A549 (cell line): ENCODE results near the gene EML2. TPM values are rescaled to one million over a fixed set of nuclear protein-coding genes. Genes with fewer than 3 reads are reported as not detected.

Experiments used
- ATAC-seq, 2 experiments: fragments of 200-7000 bp in 1 of 2; fragments of >200 bp in 1 of 2; cut with Nextera tagmentation in 1 of 2; cut with Tn5 transposase in 1 of 2; 3 replicates each; pipeline versions ENCODE4 v1.8.0 to v1.9.1; 2018 to 2020; ENCODE audit warnings: mild to moderate bottlenecking in 1 of 2, moderate library complexity in 1 of 2
- CTCF ChIA-PET: fragments of 300-600 bp; sonication (Branson Sonifier 250); formaldehyde crosslinking; extraction: SDS; loops from one replicate; lab custom pipeline; 2021; ENCODE audit warnings: antibody characterized with exemption, inconsistent platforms; lab: Yijun Ruan, JAX
- POLR2A ChIA-PET: fragments of 350-600 bp; formaldehyde crosslinking; extraction: SDS; loops from one replicate; lab custom pipeline; 2021; ENCODE audit warnings: antibody characterized with exemption, inconsistent platforms; lab: Yijun Ruan, JAX
- DNase-seq, 2 experiments: peaks; one replicate each; pipeline versions ENCODE4 v3.0.0 to v3.0.0-alpha.2; 2011 to 2016; ENCODE audit warnings: low read depth in 1 of 2, low spot score in 1 of 2
- FAIRE-seq: peaks from 2 replicates; lab custom pipeline; 2011; peaks lifted over from hg19 to GRCh38; lab: Jason Lieb, UNC
- H3K27ac ChIP-seq, 2 experiments: fragments of >200 bp; sonication (Bioruptor Twin); formaldehyde crosslinking; 3 replicates each; pipeline ENCODE4 v1.5.1; 2016 to 2017
- H3K4me1 ChIP-seq: fragments of >200 bp; sonication (Bioruptor Twin); formaldehyde crosslinking; 3 replicates; pipeline ENCODE4 v1.6.1; 2016
- H3K4me2 ChIP-seq: fragments of >200 bp; sonication (Bioruptor Twin); formaldehyde crosslinking; 3 replicates; pipeline ENCODE4 v1.6.1; 2016
- H3K4me3 ChIP-seq: fragments of >200 bp; sonication (Bioruptor Twin); formaldehyde crosslinking; 3 replicates; pipeline ENCODE4 v1.5.1; 2016
- H3K9me3 ChIP-seq: fragments of >200 bp; sonication (Bioruptor Twin); formaldehyde crosslinking; 3 replicates; pipeline ENCODE4 v1.6.1; 2016
- CBX2 ChIP-seq: fragments of 200-600 bp; sonication (generic); IDR thresholded peaks from 2 replicates; pipeline ENCODE4 v1.6.1; 2016; ENCODE audit warnings: low read depth, mild to moderate bottlenecking, borderline replicate concordance
- CHD4 ChIP-seq: fragments of 200-600 bp; sonication (generic); IDR thresholded peaks from 2 replicates; pipeline ENCODE4 v1.6.1; 2016; ENCODE audit warnings: antibody characterized with exemption, mild to moderate bottlenecking, borderline replicate concordance
- ESRRA ChIP-seq: fragments of 150-350 bp; IDR thresholded peaks from 2 replicates; pipeline ENCODE4 v1.6.1; 2014; ENCODE audit warnings: mild to moderate bottlenecking, low read length, borderline replicate concordance
- FOSB ChIP-seq: fragments of 250-450 bp; sonication (Bioruptor Pico); IDR thresholded peaks from 2 replicates; pipeline ENCODE4 v1.5.0; 2020; ENCODE audit warnings: mild to moderate bottlenecking, moderate library complexity
- FOSL2 ChIP-seq, 2 experiments: fragments of 450-650 bp in 1 of 2; fragments of >200 bp in 1 of 2; sonication (Bioruptor Twin) in 1 of 2; formaldehyde crosslinking; IDR thresholded peaks; 2 replicates each; pipeline versions ENCODE4 v1.5.0 to v1.6.1; 2016 to 2020; ENCODE audit warnings: mild to moderate bottlenecking in 1 of 2, moderate library complexity in 1 of 2
- FOXS1 ChIP-seq: fragments of 250-450 bp; sonication (Bioruptor Pico); IDR thresholded peaks from 2 replicates; pipeline ENCODE4 v1.5.0; 2020; ENCODE audit warnings: mild to moderate bottlenecking, moderate library complexity
- GATA3 ChIP-seq: IDR thresholded peaks from 2 replicates; pipeline ENCODE4 v1.6.1; 2012; ENCODE audit warnings: borderline replicate concordance
- HOXA7 ChIP-seq: fragments of 250-450 bp; sonication (Bioruptor Pico); IDR thresholded peaks from 2 replicates; pipeline ENCODE4 v1.5.0; 2020; ENCODE audit warnings: mild to moderate bottlenecking, moderate library complexity
- KDM5A ChIP-seq: fragments of 200-600 bp; sonication (generic); IDR thresholded peaks from 2 replicates; pipeline ENCODE4 v1.6.1; 2016; ENCODE audit warnings: antibody characterized with exemption, mild to moderate bottlenecking
- MAFK ChIP-seq: fragments of 450-650 bp; IDR thresholded peaks from 2 replicates; pipeline ENCODE4 v1.6.1; 2014; ENCODE audit not compliant: partially characterized antibody
- NR3C1 ChIP-seq: fragments of >200 bp; sonication (Bioruptor Twin); formaldehyde crosslinking; IDR thresholded peaks from 3 replicates; pipeline ENCODE4 v1.6.1; 2017
- RNF2 ChIP-seq: fragments of 200-600 bp; sonication (generic); IDR thresholded peaks from 2 replicates; pipeline ENCODE4 v1.6.1; 2016; ENCODE audit warnings: low read depth, mild to moderate bottlenecking, antibody characterized with exemption, moderate library complexity, borderline replicate concordance
- SMC3 ChIP-seq: fragments of >200 bp; sonication (Bioruptor Twin); formaldehyde crosslinking; IDR thresholded peaks from 3 replicates; pipeline ENCODE4 v1.6.1; 2018; ENCODE audit warnings: inconsistent platforms
- TFCP2L1 ChIP-seq: fragments of 250-450 bp; sonication (Bioruptor Pico); IDR thresholded peaks from 2 replicates; pipeline ENCODE4 v1.5.0; 2021; ENCODE audit warnings: mild to moderate bottlenecking
- ZC3H11A ChIP-seq: fragments of 450-650 bp; IDR thresholded peaks from 2 replicates; pipeline ENCODE4 v1.6.1; 2014; ENCODE audit warnings: antibody characterized with exemption, mild to moderate bottlenecking
- ZFP36 ChIP-seq: fragments of 450-650 bp; IDR thresholded peaks from 2 replicates; pipeline ENCODE4 v1.6.1; 2014; ENCODE audit warnings: borderline replicate concordance; ENCODE audit not compliant: partially characterized antibody
- ZNF302 ChIP-seq: fragments of 250-450 bp; sonication (Bioruptor Pico); IDR thresholded peaks from 2 replicates; pipeline ENCODE4 v1.9.0; 2021; ENCODE audit warnings: inconsistent platforms, mild to moderate bottlenecking, moderate library complexity
- ZSCAN20 ChIP-seq: fragments of 250-450 bp; sonication (Bioruptor Pico); IDR thresholded peaks from 2 replicates; pipeline ENCODE4 v1.8.0; 2022; ENCODE audit warnings: mild to moderate bottlenecking, moderate library complexity
- WGBS: methylation state at CpG from one replicate; pipeline ENCODE4 v1.1.6; 2017; ENCODE audit errors: missing lambda C conversion rate; 5-methylcytosine and 5-hydroxymethylcytosine counted together
- polyA plus RNA-seq, 4 experiments: library from polyadenylated mRNA; depleted of rRNA in 3 of 4; stranded (reverse); fragments of >200 nt; fragmentation: RNase III in 1 of 4; extraction: RNeasy Plus Mini Kit Qiagen cat#74134 plus additional on column Dnase treatment in 1 of 4; gene quantifications; 2 replicates in 3 of 4; 3 replicates in 1 of 4; pipeline ENCODE4 v1.2.3, GENCODE V29; 2011 to 2017
- TF ChIP-seq, protein P1 (sequence below): fragments of 450-650 bp; IDR thresholded peaks from 2 replicates; pipeline ENCODE4 v1.6.1; 2014; ENCODE audit warnings: antibody characterized with exemption
- TF ChIP-seq, protein P2 (sequence below): fragments of 200-600 bp; sonication (generic); IDR thresholded peaks from 2 replicates; pipeline ENCODE4 v1.6.1; 2016; ENCODE audit warnings: antibody characterized with exemption, mild to moderate bottlenecking, moderate library complexity
- TF ChIP-seq, protein P3 (sequence below): IDR thresholded peaks from 2 replicates; pipeline ENCODE4 v1.6.1; 2012

The EML2 gene
- polyA plus RNA-seq, 2 of the 4 experiments (the other 2 are of a cell fraction) = 22.7 to 25.9 TPM

DNA sequence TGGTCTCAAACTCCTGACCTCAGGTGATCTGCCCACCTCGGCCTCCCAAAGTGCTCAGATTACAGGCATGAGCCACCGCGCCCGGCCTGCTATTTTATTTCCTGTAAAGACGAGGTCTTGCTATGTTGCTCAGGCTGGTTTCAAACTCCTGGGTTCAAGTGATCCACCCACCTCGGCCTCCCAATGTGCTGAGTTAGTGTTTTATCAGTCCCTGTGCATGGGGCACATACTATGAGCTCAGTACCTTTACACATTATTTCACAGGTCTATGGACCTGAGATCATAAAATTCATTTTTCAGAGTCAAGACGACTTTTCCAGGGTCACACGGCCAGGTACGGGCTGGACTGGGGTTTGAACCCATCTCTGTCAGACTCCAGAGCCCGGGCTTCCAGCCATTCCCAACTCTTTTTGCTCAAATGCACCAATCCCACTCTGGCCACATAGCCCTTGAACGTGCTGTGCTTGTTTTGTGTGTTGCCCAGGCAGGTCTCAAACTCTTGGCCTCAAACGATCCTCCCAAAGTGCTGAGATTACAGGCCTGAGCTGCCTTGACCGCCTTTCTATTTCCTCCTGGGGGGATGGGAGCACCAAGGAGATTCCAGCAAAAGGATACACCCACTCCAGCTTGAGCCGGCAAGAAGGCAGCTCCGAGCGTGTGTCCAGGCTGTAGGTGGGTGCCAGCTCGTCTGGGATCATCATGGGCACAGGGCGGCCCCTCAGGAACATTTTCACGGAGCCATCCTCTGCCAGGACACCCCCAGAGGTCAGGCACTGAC is 1.1 kb downstream of the EML2 start:
- 72% methylated on average over 19 of the region's 19 CpGs for whole genome bisulfite sequencing

DNA sequence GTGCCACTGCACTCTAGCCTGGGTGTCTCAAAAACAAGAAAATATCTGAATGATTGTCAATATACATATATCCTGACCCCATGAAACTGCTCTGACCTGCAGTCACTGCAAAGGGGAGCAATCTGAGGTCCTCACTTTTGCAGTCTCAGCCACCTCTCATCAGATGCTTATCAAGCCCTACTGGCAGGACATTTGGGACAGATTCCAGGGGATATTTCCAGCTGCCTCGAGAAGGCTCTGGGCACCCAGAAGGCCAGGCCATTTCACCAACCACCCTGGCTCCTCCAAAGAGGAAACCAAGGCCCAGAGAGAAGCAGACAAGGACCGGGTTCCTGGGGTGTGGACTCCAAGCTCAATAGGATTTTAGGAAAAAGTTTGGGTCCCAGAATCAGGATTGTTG is 2.3 kb downstream of the EML2 start:
- DNase-seq (no peak), FAIRE-seq (no peak), ATAC-seq (no peak)
- POLR2A ChIA-PET = interaction anchor here (0.8 to 0.9 kb wide), 2 partner anchors 22 to 53 kb away, joined by 3 to 9 read pairs; no protein-coding TSS in a partner anchor
- Histone ChIP-seq H3K27ac (no peak overlapping the region), H3K4me1 (peaks cover 36% of the 10 kb centered on the region), H3K4me3 (no peak overlapping the region), H3K9me3 (no peaks in the 10 kb centered on the region), H3K4me2 (no peak overlapping the region)
- TF ChIP-seq FOSL2 (IDR thresholded peaks at IDR 0.05) (no peak), FOSL2 (CRISPR knock-in tag; IDR thresholded peaks at IDR 0.05) (no peak), NR3C1 (no peak), SMC3 (no peak), CHD4 (no peak), GATA3 (no peak), ZC3H11A (no peak), RNF2 (no peak), FOXS1 (CRISPR knock-in tag) (no peak), CBX2 (no peak), HOXA7 (CRISPR knock-in tag) (no peak), ESRRA (no peak), ZFP36 (no peak), ZNF302 (CRISPR knock-in tag) (no peak), ZSCAN20 (CRISPR knock-in tag) (no peak), FOSB (CRISPR knock-in tag) (no peak), TFCP2L1 (CRISPR knock-in tag) (no peak)
- TF ChIP-seq, protein P1, sequence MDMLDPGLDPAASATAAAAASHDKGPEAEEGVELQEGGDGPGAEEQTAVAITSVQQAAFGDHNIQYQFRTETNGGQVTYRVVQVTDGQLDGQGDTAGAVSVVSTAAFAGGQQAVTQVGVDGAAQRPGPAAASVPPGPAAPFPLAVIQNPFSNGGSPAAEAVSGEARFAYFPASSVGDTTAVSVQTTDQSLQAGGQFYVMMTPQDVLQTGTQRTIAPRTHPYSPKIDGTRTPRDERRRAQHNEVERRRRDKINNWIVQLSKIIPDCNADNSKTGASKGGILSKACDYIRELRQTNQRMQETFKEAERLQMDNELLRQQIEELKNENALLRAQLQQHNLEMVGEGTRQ = no peak
- TF ChIP-seq, protein P2, sequence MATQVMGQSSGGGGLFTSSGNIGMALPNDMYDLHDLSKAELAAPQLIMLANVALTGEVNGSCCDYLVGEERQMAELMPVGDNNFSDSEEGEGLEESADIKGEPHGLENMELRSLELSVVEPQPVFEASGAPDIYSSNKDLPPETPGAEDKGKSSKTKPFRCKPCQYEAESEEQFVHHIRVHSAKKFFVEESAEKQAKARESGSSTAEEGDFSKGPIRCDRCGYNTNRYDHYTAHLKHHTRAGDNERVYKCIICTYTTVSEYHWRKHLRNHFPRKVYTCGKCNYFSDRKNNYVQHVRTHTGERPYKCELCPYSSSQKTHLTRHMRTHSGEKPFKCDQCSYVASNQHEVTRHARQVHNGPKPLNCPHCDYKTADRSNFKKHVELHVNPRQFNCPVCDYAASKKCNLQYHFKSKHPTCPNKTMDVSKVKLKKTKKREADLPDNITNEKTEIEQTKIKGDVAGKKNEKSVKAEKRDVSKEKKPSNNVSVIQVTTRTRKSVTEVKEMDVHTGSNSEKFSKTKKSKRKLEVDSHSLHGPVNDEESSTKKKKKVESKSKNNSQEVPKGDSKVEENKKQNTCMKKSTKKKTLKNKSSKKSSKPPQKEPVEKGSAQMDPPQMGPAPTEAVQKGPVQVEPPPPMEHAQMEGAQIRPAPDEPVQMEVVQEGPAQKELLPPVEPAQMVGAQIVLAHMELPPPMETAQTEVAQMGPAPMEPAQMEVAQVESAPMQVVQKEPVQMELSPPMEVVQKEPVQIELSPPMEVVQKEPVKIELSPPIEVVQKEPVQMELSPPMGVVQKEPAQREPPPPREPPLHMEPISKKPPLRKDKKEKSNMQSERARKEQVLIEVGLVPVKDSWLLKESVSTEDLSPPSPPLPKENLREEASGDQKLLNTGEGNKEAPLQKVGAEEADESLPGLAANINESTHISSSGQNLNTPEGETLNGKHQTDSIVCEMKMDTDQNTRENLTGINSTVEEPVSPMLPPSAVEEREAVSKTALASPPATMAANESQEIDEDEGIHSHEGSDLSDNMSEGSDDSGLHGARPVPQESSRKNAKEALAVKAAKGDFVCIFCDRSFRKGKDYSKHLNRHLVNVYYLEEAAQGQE = no peak
- TF ChIP-seq, protein P3, sequence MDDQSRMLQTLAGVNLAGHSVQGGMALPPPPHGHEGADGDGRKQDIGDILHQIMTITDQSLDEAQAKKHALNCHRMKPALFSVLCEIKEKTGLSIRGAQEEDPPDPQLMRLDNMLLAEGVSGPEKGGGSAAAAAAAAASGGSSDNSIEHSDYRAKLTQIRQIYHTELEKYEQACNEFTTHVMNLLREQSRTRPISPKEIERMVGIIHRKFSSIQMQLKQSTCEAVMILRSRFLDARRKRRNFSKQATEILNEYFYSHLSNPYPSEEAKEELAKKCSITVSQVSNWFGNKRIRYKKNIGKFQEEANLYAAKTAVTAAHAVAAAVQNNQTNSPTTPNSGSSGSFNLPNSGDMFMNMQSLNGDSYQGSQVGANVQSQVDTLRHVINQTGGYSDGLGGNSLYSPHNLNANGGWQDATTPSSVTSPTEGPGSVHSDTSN = no peak
- CTCF ChIA-PET = interaction anchor here (0.6 to 15.1 kb wide), 8 partner anchors 13 to 205 kb away, joined by 3 to 437 read pairs (median 4); no protein-coding TSS in a partner anchor
- WGBS = 78% methylated on average over 2 of the region's 2 CpGs

More for the DNA sequence above, 1.1 kb downstream of the EML2 start:
- no peaks in the 10 kb centered on the region for H3K9me3 ChIP-seq
- peak overlapping the region; percentile 89 for H3K4me2 ChIP-seq
- ChIA-PET CTCF (interaction anchor here (0.7 to 15.1 kb wide), 16 partner anchors 15 to 206 kb away, joined by 3 to 437 read pairs (median 4); partner anchors contain the start of genes GPR4, OPA3 and RTN2), POLR2A (interaction anchor here (1.5 kb wide), 1 partner anchor 22 kb away, joined by 4 read pairs; no protein-coding TSS in a partner anchor)
- no peak for ATAC-seq
- peak overlapping the region; percentile 83 to 89 for H3K27ac ChIP-seq
- TF ChIP-seq MAFK (peak; percentile 65), KDM5A (no peak)
- no peak for FAIRE-seq
- peak in 1 of 2 experiments; percentile 62 for DNase-seq
- peak overlapping the region; percentile 70 for H3K4me3 ChIP-seq
- peaks cover 30% of the 10 kb centered on the region for H3K4me1 ChIP-seq
